Measurements from ENCODE around the gene SC5D. TPM values are rescaled to one million over a fixed set of nuclear protein-coding genes. Genes with fewer than 3 reads are reported as not detected.
A peak's percentile ranks its signal among the peaks of the same experiment; 100 is the strongest.

The SC5D gene
- total RNA-seq, 6 experiments from 2014 or later = 17.8 to 24.9 (median 22.8) TPM

DNA sequence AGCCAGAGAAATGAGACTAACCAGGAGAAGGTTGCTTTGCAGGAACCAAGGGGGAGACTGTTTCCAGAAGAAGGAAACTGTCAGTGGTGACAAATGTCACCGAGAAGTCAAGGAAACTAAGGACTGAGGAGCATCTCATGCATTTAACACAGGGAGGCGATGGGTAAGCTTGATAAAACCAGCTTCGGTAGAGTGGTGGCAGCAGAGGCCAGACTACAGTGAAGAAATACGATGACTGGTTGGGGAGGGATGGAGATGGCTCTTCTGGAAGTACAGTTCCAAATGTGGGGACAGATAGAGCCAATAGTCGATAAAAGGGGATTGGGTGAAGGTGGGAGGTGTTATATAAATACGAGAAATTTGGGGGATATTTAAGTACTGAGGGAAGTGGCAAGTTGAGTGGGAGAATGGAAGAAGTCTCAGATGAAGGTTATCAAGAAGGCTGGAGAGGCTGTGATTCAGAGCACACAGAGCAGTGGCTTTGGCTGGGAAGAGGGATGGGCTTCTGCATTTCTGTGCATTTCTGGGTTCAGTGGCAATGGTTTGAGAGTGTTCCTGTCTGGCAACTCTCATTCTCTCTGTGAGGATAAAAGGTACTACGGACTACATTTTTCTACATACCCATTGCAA is 29.2 kb downstream of the SC5D start:
- Mint-ChIP-seq H3K4me1 (ENCODE audit: low read depth) (peaks cover 6% of the 10 kb centered on the region; the same call in 1 of the 2 replicates), H3K9me3 (no peaks in the 10 kb centered on the region), H3K27ac (no peak overlapping the region), H3K27me3 (ENCODE audit: insufficient read depth) (peaks cover 13% of the 10 kb centered on the region), H3K36me3 (ENCODE audit: low read depth) (no peaks in the 10 kb centered on the region), H3K4me3 (no peak overlapping the region)
- DNase-seq = peak; percentile 16
- TF ChIP-seq, protein P1, sequence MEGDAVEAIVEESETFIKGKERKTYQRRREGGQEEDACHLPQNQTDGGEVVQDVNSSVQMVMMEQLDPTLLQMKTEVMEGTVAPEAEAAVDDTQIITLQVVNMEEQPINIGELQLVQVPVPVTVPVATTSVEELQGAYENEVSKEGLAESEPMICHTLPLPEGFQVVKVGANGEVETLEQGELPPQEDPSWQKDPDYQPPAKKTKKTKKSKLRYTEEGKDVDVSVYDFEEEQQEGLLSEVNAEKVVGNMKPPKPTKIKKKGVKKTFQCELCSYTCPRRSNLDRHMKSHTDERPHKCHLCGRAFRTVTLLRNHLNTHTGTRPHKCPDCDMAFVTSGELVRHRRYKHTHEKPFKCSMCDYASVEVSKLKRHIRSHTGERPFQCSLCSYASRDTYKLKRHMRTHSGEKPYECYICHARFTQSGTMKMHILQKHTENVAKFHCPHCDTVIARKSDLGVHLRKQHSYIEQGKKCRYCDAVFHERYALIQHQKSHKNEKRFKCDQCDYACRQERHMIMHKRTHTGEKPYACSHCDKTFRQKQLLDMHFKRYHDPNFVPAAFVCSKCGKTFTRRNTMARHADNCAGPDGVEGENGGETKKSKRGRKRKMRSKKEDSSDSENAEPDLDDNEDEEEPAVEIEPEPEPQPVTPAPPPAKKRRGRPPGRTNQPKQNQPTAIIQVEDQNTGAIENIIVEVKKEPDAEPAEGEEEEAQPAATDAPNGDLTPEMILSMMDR (IDR thresholded peaks at IDR 0.05) = peak; percentile 57

DNA sequence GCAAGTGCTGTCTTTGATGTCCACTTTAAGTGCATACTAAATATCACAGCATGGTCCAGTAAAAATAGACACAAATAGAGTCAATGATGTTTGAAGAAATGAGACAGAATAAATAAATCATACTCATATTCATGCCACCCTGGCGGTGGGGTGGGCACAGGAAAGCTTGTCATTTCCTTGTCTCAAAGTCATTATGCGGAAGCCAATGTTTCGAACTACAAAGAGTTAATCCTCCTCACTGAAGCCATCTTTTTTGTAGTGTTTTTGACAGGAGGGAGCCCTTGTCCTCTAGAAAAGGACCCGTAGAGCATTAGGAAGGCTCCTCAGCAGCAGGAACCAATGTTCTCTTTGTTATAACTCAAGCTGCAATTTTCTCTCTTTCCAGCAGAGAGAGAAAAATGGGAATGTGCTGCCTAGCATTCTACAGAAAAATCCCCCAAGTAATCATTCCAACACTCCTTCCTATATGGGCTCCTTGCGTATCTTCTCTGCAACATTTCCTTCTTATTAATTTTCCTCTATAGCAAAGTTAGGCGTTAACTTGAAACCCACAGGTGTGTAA is 30.6 kb downstream of the SC5D start:
- Mint-ChIP-seq H3K9me3 (no peaks in the 10 kb centered on the region), H3K4me3 (no peak overlapping the region), H3K36me3 (ENCODE audit: low read depth) (no peaks in the 10 kb centered on the region), H3K27me3 (ENCODE audit: insufficient read depth) (peaks cover 13% of the 10 kb centered on the region), H3K27ac (no peak overlapping the region), H3K4me1 (ENCODE audit: low read depth) (peaks cover 6% of the 10 kb centered on the region; the same call in 1 of the 2 replicates)
- DNase-seq = no peak
- TF ChIP-seq, protein P1 (IDR thresholded peaks at IDR 0.05) = peak; percentile 28; the same call in 1 of the 2 replicates

DNA sequence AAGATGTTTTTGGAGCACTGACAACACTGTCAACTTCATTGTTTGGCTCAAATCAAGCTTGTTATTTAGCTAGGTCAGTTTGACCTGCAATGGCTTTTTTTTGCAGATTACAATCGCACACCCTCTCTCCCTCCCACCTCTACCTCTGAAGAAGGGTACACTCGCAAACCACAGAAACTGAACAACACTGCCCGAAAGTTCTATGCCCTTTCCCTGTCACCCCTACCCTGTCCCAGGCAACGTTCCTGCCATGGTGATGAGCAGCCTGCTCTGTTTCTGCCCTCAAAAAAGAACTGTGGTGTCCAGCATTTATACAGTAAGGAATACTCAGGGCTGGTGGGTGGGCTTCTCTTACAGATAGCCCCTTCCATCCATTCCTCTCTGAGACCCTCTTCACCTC is 33.7 kb downstream of the SC5D start:
- Mint-ChIP-seq H3K27me3 (ENCODE audit: insufficient read depth) (peaks cover 13% of the 10 kb centered on the region), H3K36me3 (ENCODE audit: low read depth) (no peaks in the 10 kb centered on the region), H3K4me3 (no peak overlapping the region), H3K27ac (no peak overlapping the region), H3K4me1 (ENCODE audit: low read depth) (no peaks in the 10 kb centered on the region), H3K9me3 (no peaks in the 10 kb centered on the region)
- TF ChIP-seq, protein P1 (IDR thresholded peaks at IDR 0.05) = no peak
- no peak for DNase-seq

DNA sequence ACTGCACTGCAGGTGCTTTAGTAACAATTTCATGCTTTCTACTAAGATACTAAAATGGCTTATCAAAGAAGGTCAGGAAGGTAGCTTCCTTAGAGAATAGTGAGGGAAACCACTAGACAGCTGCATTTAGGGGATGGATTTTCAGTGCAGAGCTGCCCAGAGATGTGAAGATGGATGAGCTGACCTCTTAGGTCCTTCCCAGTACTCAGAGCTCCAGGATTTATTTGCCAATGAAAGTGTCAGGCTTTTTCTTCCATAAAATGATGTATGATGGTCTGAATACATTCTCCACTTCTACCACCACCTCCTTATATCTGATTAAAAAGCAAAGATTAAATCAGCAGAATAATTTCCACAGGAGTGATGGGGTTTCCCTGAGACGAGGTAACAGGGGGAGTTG is 35.0 kb downstream of the SC5D start:
- H3K36me3 Mint-ChIP-seq (ENCODE audit: low read depth) = no peaks in the 10 kb centered on the region
- TF ChIP-seq, protein P1 (IDR thresholded peaks at IDR 0.05) = no peak
- H3K9me3 Mint-ChIP-seq = no peaks in the 10 kb centered on the region
- DNase-seq = no peak
- no peak overlapping the region for H3K4me3 Mint-ChIP-seq
- no peaks in the 10 kb centered on the region for H3K4me1 Mint-ChIP-seq (ENCODE audit: low read depth)
- H3K27me3 Mint-ChIP-seq (ENCODE audit: insufficient read depth) = peaks cover 10% of the 10 kb centered on the region
- H3K27ac Mint-ChIP-seq = no peak overlapping the region

DNA sequence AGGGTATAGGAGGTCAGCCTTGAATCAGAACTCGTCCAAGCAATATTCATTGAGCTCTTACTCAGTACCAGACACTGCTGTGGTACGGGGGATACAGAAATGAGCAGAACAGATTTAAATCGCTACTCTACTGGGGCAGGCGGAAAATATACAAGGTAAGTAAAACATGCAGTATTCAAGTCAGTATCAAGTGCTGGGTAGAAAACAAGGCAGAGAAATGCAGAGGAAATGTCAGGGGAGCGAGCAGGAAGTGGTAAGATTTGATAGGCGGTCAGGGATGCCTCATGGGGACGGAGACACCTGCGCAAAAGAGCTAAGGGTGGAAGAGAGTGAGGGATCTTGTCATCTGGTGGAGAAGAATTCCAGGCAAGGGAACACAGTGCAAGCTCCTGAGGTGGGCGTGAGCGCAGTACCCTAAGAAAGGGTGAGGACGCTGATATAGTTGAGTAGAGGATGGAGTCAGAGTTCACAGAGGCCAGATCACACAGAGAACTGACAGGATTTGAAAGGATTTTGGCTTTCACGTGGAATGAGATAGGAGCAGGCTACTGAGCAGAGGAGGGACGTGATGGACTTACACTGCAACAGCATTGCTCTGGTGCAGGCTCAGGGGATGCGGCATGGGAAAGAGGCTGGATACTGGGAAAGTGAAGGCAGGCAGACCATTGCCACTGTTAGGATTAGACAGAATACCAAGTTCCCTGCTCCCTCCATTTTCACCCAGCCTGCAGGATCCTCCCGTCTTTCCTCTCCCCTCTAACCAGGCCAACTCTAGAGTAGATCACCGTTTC is 35.8 kb downstream of the SC5D start:
- DNase-seq = no peak
- H3K4me3 Mint-ChIP-seq = no peak overlapping the region
- no peak overlapping the region for H3K27ac Mint-ChIP-seq
- H3K36me3 Mint-ChIP-seq (ENCODE audit: low read depth) = no peaks in the 10 kb centered on the region
- H3K4me1 Mint-ChIP-seq (ENCODE audit: low read depth) = no peaks in the 10 kb centered on the region
- peaks cover 10% of the 10 kb centered on the region for H3K27me3 Mint-ChIP-seq (ENCODE audit: insufficient read depth)
- TF ChIP-seq, protein P1 (IDR thresholded peaks at IDR 0.05) = no peak
- no peaks in the 10 kb centered on the region for H3K9me3 Mint-ChIP-seq

Measured in HFFc6 (cell line).